Measurements from ENCODE around the gene PTEN.
"Not testable (repeated sequence)": the region's sequence is repeated elsewhere in the genome, so short reads cannot be mapped to it uniquely, and the experiment has no call there.

GRCh38 chr10:87869139-87869538, 5.7 kb downstream of the PTEN start:
- TF ChIP-seq CTCF, POLR2AphosphoS5, EP300 (IDR thresholded peaks at IDR 0.05): not testable (repeated sequence)

Data from stomach (tissue), 4 donors.